H1 (cell line): ENCODE data around the gene FASTK. TPM values are rescaled to one million over a fixed set of nuclear protein-coding genes. Genes with fewer than 3 reads are reported as not detected.

Experiments used
- CTCF ChIA-PET: fragments of 300-600 bp; sonication (Branson Sonifier 250); formaldehyde crosslinking; loops from one replicate; lab custom pipeline; 2021; ENCODE audit not compliant: partially characterized antibody; lab: Charles Lee
- POLR2A ChIA-PET: fragments of 300-600 bp; sonication (Branson Sonifier 250); formaldehyde crosslinking; loops from one replicate; lab custom pipeline; 2021; ENCODE audit warnings: inconsistent platforms; ENCODE audit not compliant: partially characterized antibody; lab: Charles Lee
- DNase-seq, 2 experiments: peaks; one replicate each; pipeline versions ENCODE4 v3.0.0 to v3.0.0-alpha.2; 2010 to 2022; ENCODE audit warnings: low spot score in 2 of 2, low read depth in 1 of 2, mixed read lengths in 1 of 2
- FAIRE-seq: peaks from 2 replicates; lab custom pipeline; 2011; peaks lifted over from hg19 to GRCh38; lab: Jason Lieb, UNC
- H2AFZ ChIP-seq: 2 replicates; pipeline ENCODE4 v1.8.1; 2012; ENCODE audit warnings: low read length, inconsistent platforms
- H2AK5ac ChIP-seq: 2 replicates; pipeline ENCODE4 v1.6.1; 2013; ENCODE audit warnings: low read depth, low read length
- H2BK120ac ChIP-seq: replicated peaks from 2 replicates; pipeline ENCODE3; 2013; ENCODE audit warnings: low read depth, low read length, inconsistent platforms
- H2BK12ac ChIP-seq: 2 replicates; pipeline ENCODE4 v1.6.1; 2013; ENCODE audit warnings: low read depth, low read length
- H2BK15ac ChIP-seq: 2 replicates; pipeline ENCODE4 v1.6.1; 2013; ENCODE audit warnings: low read length
- H2BK20ac ChIP-seq: 2 replicates; pipeline ENCODE4 v1.6.1; 2013; ENCODE audit warnings: low read length
- H2BK5ac ChIP-seq: 2 replicates; pipeline ENCODE4 v1.6.1; 2013; ENCODE audit warnings: low read depth, low read length
- H3K14ac ChIP-seq: 2 replicates; pipeline ENCODE4 v1.6.1; 2013; ENCODE audit warnings: inconsistent platforms; ENCODE audit not compliant: insufficient read length
- H3K18ac ChIP-seq: 2 replicates; pipeline ENCODE4 v1.6.1; 2013; ENCODE audit warnings: low read length; ENCODE audit errors: extremely low read depth
- H3K23ac ChIP-seq: 2 replicates; pipeline ENCODE4 v1.6.1; 2013; ENCODE audit warnings: inconsistent platforms; ENCODE audit not compliant: insufficient read length
- H3K23me2 ChIP-seq: 2 replicates; pipeline ENCODE4 v1.6.1; 2013; ENCODE audit warnings: low read depth, low read length
- H3K27ac ChIP-seq: 2 replicates; pipeline ENCODE4 v1.6.1; 2011; ENCODE audit warnings: low read depth, low read length, inconsistent platforms
- H3K27me3 ChIP-seq, 4 experiments: replicated peaks in 1 of 4; 1 replicate in 1 of 4; 2 replicates in 3 of 4; pipeline versions ENCODE4 v1.6.1 to v1.8.1; 2011 to 2013; ENCODE audit warnings: low read length in 3 of 4, mild to moderate bottlenecking in 3 of 4, inconsistent platforms in 2 of 4, mixed read lengths in 2 of 4, moderate library complexity in 1 of 4; ENCODE audit not compliant: control insufficient read depth in 3 of 4, insufficient read depth in 3 of 4; ENCODE audit errors: extremely low read depth in 1 of 4
- H3K36me3 ChIP-seq, 4 experiments: 2 replicates each; pipeline versions ENCODE4 v1.6.1 to v1.8.1; 2011 to 2013; ENCODE audit warnings: mild to moderate bottlenecking in 4 of 4, low read length in 3 of 4, moderate library complexity in 2 of 4, control low read depth in 1 of 4, inconsistent platforms in 1 of 4; ENCODE audit not compliant: insufficient read depth in 4 of 4, control insufficient read depth in 2 of 4
- H3K4ac ChIP-seq: replicated peaks from 2 replicates; pipeline ENCODE3; 2013; ENCODE audit warnings: low read length, low read depth, mixed read lengths, inconsistent platforms; ENCODE audit not compliant: insufficient read length
- H3K4me1 ChIP-seq, 4 experiments: replicated peaks in 1 of 4; 1 replicate in 1 of 4; 2 replicates in 3 of 4; pipeline versions ENCODE4 v1.6.1 to v1.8.1; 2011 to 2013; ENCODE audit warnings: low read length in 3 of 4, inconsistent platforms in 2 of 4, mixed read lengths in 1 of 4; ENCODE audit not compliant: insufficient read depth in 4 of 4, control insufficient read depth in 3 of 4
- H3K4me2 ChIP-seq, 2 experiments: 2 replicates each; pipeline versions ENCODE4 v1.6.1 to v1.8.1; 2011 to 2013; ENCODE audit warnings: low read depth in 2 of 2, low read length in 2 of 2, control low read depth in 1 of 2, inconsistent platforms in 1 of 2, mild to moderate bottlenecking in 1 of 2; ENCODE audit not compliant: insufficient read depth in 1 of 2
- H3K4me3 ChIP-seq, 4 experiments: fragments of 200-600, 300-600 bp in 1 of 4; sonication (generic), shearing (Covaris generic), sonication (Bioruptor Twin) in 1 of 4; 2 replicates each; pipeline versions ENCODE4 v1.5.1 to v1.8.1; 2011 to 2016; ENCODE audit warnings: low read length in 4 of 4, low read depth in 3 of 4, control low read depth in 2 of 4, inconsistent platforms in 2 of 4, mild to moderate bottlenecking in 2 of 4, mixed read lengths in 1 of 4, moderate library complexity in 1 of 4; ENCODE audit not compliant: insufficient read depth in 2 of 4; ENCODE audit errors: extremely low read depth in 1 of 4
- H3K56ac ChIP-seq: replicated peaks from 2 replicates; pipeline ENCODE3; 2013; ENCODE audit warnings: low read depth, mild to moderate bottlenecking, mixed read lengths, low read length, inconsistent platforms; ENCODE audit not compliant: insufficient read length
- H3K79me1 ChIP-seq: 2 replicates; pipeline ENCODE4 v1.6.1; 2013; ENCODE audit warnings: low read depth, low read length, control low read depth
- H3K79me2 ChIP-seq, 2 experiments: 2 replicates each; pipeline versions ENCODE4 v1.6.1 to v1.8.1; 2012 to 2013; ENCODE audit warnings: low read length in 2 of 2, mild to moderate bottlenecking in 2 of 2, inconsistent platforms in 1 of 2; ENCODE audit not compliant: insufficient read depth in 2 of 2, control insufficient read depth in 1 of 2
- H3K9ac ChIP-seq, 4 experiments: replicated peaks in 1 of 4; 1 replicate in 1 of 4; 2 replicates in 3 of 4; pipeline versions ENCODE4 v1.6.1 to v1.8.1; 2011 to 2013; ENCODE audit warnings: low read depth in 3 of 4, low read length in 3 of 4, control low read depth in 2 of 4, mild to moderate bottlenecking in 2 of 4, moderate library complexity in 2 of 4, inconsistent platforms in 1 of 4; ENCODE audit errors: extremely low read depth in 1 of 4
- H3K9me3 ChIP-seq, 2 experiments: 2 replicates each; pipeline versions ENCODE4 v1.6.1 to v1.8.1; 2012 to 2013; ENCODE audit warnings: mild to moderate bottlenecking in 2 of 2, moderate library complexity in 2 of 2, control low read depth in 1 of 2, inconsistent platforms in 1 of 2, low read depth in 1 of 2, low read length in 1 of 2, mixed read lengths in 1 of 2; ENCODE audit not compliant: insufficient read depth in 2 of 2
- H4K20me1 ChIP-seq, 2 experiments: replicated peaks in 1 of 2; 2 replicates each; pipeline versions ENCODE3 to v1.8.1; 2011 to 2013; ENCODE audit warnings: inconsistent platforms in 2 of 2, low read length in 2 of 2, mild to moderate bottlenecking in 1 of 2; ENCODE audit not compliant: insufficient read depth in 2 of 2, control insufficient read depth in 1 of 2
- H4K5ac ChIP-seq: 2 replicates; pipeline ENCODE4 v1.6.1; 2013; ENCODE audit warnings: low read length, low read depth, mixed read lengths, inconsistent platforms; ENCODE audit not compliant: insufficient read length
- H4K8ac ChIP-seq: 2 replicates; pipeline ENCODE4 v1.8.0; 2013; ENCODE audit warnings: mild to moderate bottlenecking, moderate library complexity, low read length, inconsistent platforms; ENCODE audit not compliant: insufficient read depth; ENCODE audit errors: extremely low read depth
- H4K91ac ChIP-seq: replicated peaks from 2 replicates; pipeline ENCODE3; 2013; ENCODE audit warnings: low read length, mixed read lengths, inconsistent platforms; ENCODE audit not compliant: insufficient read length
- ATF2 ChIP-seq: IDR thresholded peaks from 2 replicates; pipeline ENCODE4 v1.6.1; 2012; ENCODE audit warnings: low read length, inconsistent platforms
- BACH1 ChIP-seq: IDR thresholded peaks from 2 replicates; pipeline ENCODE4 v1.6.1; 2012; ENCODE audit warnings: low read length, improper control_type of control experiment
- BRCA1 ChIP-seq: IDR thresholded peaks from 2 replicates; pipeline ENCODE4 v1.6.1; 2012; ENCODE audit warnings: low read depth, low read length, improper control_type of control experiment
- CEBPB ChIP-seq: IDR thresholded peaks from 2 replicates; pipeline ENCODE4 v1.6.1; 2012; ENCODE audit warnings: low read depth, low read length
- EZH2 ChIP-seq: fragments of 200-600 bp; sonication (generic); IDR thresholded peaks from 2 replicates; pipeline ENCODE4 v1.7.1; 2012; ENCODE audit warnings: low read depth, mild to moderate bottlenecking, moderate library complexity, low read length, inconsistent platforms; ENCODE audit not compliant: severe bottlenecking
- FOSL1 ChIP-seq: IDR thresholded peaks from 2 replicates; pipeline ENCODE4 v1.6.1; 2011; ENCODE audit warnings: mild to moderate bottlenecking, low read depth, low read length, moderate library complexity; ENCODE audit not compliant: insufficient read depth
- KDM1A ChIP-seq: fragments of 200-600, 300-600 bp; sonication (generic); IDR thresholded peaks from 2 replicates; pipeline ENCODE4 v1.7.1; 2016; ENCODE audit warnings: mild to moderate bottlenecking, low read length, borderline replicate concordance
- PHF8 ChIP-seq: fragments of 200-600 bp; sonication (generic); conservative IDR thresholded peaks from 2 replicates; pipeline ENCODE4 v1.7.1; 2012; ENCODE audit warnings: low read depth, mild to moderate bottlenecking, inconsistent platforms, low read length, moderate library complexity
- POLR2A ChIP-seq, 2 experiments: IDR thresholded peaks; 1 replicate in 1 of 2; 2 replicates in 1 of 2; pipeline ENCODE4 v1.6.1; 2011; ENCODE audit warnings: low read depth in 2 of 2, low read length in 2 of 2, mild to moderate bottlenecking in 2 of 2; ENCODE audit errors: control extremely low read depth in 1 of 2
- RXRA ChIP-seq: IDR thresholded peaks from 2 replicates; pipeline ENCODE4 v1.6.1; 2011; ENCODE audit warnings: low read depth, mild to moderate bottlenecking, low read length, moderate library complexity; ENCODE audit not compliant: insufficient read depth
- SAP30 ChIP-seq: fragments of 300-600 bp; sonication (generic); IDR thresholded peaks from 2 replicates; pipeline ENCODE4 v1.7.1; 2012; ENCODE audit warnings: low read length, moderate library complexity, mild to moderate bottlenecking, inconsistent platforms; ENCODE audit not compliant: insufficient read depth, insufficient replicate concordance
- SIRT6 ChIP-seq: IDR thresholded peaks from one replicate; pipeline ENCODE4 v1.7.1; 2012; ENCODE audit warnings: low read length, inconsistent platforms
- SP4 ChIP-seq: IDR thresholded peaks from 2 replicates; pipeline ENCODE4 v1.6.1; 2012; ENCODE audit warnings: low read length, inconsistent platforms
- WGBS, 2 experiments: shearing (Covaris generic) in 1 of 2; methylation state at CpG; one replicate each; pipeline versions ENCODE4 v1.1.6 to v1.1.7; 2013 to 2015; ENCODE audit warnings: low lambda C conversion rate in 2 of 2, mixed read lengths in 2 of 2, inconsistent platforms in 1 of 2, low coverage in 1 of 2, missing lambda C conversion rate in 1 of 2; ENCODE audit not compliant: insufficient replicate concordance in 2 of 2, insufficient coverage in 1 of 2, insufficient read length in 1 of 2; ENCODE audit errors: extremely low coverage in 1 of 2, missing lambda C conversion rate in 1 of 2; 5-methylcytosine and 5-hydroxymethylcytosine counted together
- polyA plus RNA-seq, 7 experiments: library from polyadenylated mRNA; depleted of rRNA in 3 of 7; stranded (reverse) in 5 of 7; unstranded in 2 of 7; fragments of >200 nt in 5 of 7; fragments of 200-250 nt in 2 of 7; gene quantifications; 1 replicate in 5 of 7; 2 replicates in 1 of 7; 4 replicates in 1 of 7; pipeline versions ENCODE4 v1.2.1 to v1.2.3, GENCODE V29; 2011 to 2013; ENCODE audit warnings: missing spikeins in 2 of 7, mixed read lengths in 2 of 7
- total RNA-seq: library from RNA; stranded (reverse); fragmentation: NEBNext Ultra II Directional; extraction: Animal tissue kit (Norgen Biotek cat#: 25700); gene quantifications from 2 replicates; pipeline ENCODE4 v1.2.1, GENCODE V29; 2021

The FASTK gene
- total and polyA plus RNA-seq, 2 of the 8 experiments (the other 6 are each of a cell fraction or from before 2014, with no cell fraction given), result 39.4 to 84.0 TPM

GRCh38 chr7:151094675-151095074 is 14.1 kb upstream of the FASTK start:
- H3K79me1 ChIP-seq, result peaks cover 18% of the 10 kb centered on the region
- H2AK5ac ChIP-seq, result no peak overlapping the region; the same call in 1 of the 2 replicates
- H3K4me3 ChIP-seq, result no peak overlapping the region
- H3K27me3 ChIP-seq, result peaks cover 0 to 4% (median 0%) of the 10 kb centered on the region in 4 experiments; a peak in 2 of 7 replicates
- no peak overlapping the region for H3K4ac ChIP-seq
- H4K20me1 ChIP-seq, result peaks cover 37 to 47% of the 10 kb centered on the region in 2 experiments
- no peak overlapping the region for H2BK20ac ChIP-seq
- no peak overlapping the region for H4K8ac ChIP-seq
- H2BK12ac ChIP-seq, result no peak overlapping the region
- no peaks in the 10 kb centered on the region for H3K36me3 ChIP-seq
- no peak overlapping the region for H3K4me2 ChIP-seq
- no peak for DNase-seq
- no peak overlapping the region for H3K18ac ChIP-seq
- H3K56ac ChIP-seq, result no peak overlapping the region
- H3K9ac ChIP-seq, result no peak overlapping the region
- CTCF ChIA-PET, result interaction anchor here (0.7 to 15.1 kb wide), 9 partner anchors 10 to 197 kb away, joined by 3 to 448 read pairs (median 5); no protein-coding TSS in a partner anchor
- H3K4me1 ChIP-seq, result peaks cover 0 to 7% (median 4%) of the 10 kb centered on the region in 4 experiments; a peak in 4 of 7 replicates
- H2BK15ac ChIP-seq, result no peak overlapping the region
- POLR2A ChIA-PET, result interaction anchor here (0.6 to 1.0 kb wide), 3 partner anchors 9 to 148 kb away, joined by 3 to 4 read pairs (median 4); no protein-coding TSS in a partner anchor
- H3K23me2 ChIP-seq, result no peaks in the 10 kb centered on the region
- peaks cover 11 to 84% of the 10 kb centered on the region in 2 experiments; a peak in 3 of 4 replicates for H3K79me2 ChIP-seq
- H2BK120ac ChIP-seq, result no peak overlapping the region
- H4K91ac ChIP-seq, result no peak overlapping the region
- H3K14ac ChIP-seq, result no peak overlapping the region
- no peak overlapping the region for H2AFZ ChIP-seq
- H3K23ac ChIP-seq, result no peak overlapping the region
- H4K5ac ChIP-seq, result no peak overlapping the region
- H3K27ac ChIP-seq, result no peak overlapping the region
- no peaks in the 10 kb centered on the region for H3K9me3 ChIP-seq
- no peak overlapping the region for H2BK5ac ChIP-seq
- WGBS, 2 experiments, result 97% methylated on average over 5 of the region's 5 CpGs; no CpG with 5 or more reads in 1 of the 2 experiments
- no peak for FAIRE-seq
- no peak for TF ChIP-seq BRCA1
- no peak for TF ChIP-seq SAP30
- no peak for TF ChIP-seq PHF8
- TF ChIP-seq CEBPB, result no peak
- TF ChIP-seq RXRA, result no peak
- no peak for TF ChIP-seq EZH2
- TF ChIP-seq FOSL1, result no peak
- TF ChIP-seq ATF2, result no peak
- no peak for TF ChIP-seq BACH1
- no peak for TF ChIP-seq SP4
- TF ChIP-seq POLR2A (IDR thresholded peaks at IDR 0.05; ENCODE audit: control extremely low read depth in 1 of 2, low read depth in 2 of 2, low read length in 2 of 2), result no peak
- TF ChIP-seq SIRT6, result no peak
- TF ChIP-seq KDM1A, result no peak
